Stimulated activated CD4-positive, alpha-beta T cell treated with anti-CD3 and anti-CD28 coated beads, Interleukin-15, amount 100 ng/mL, for 1 hour (primary cell): Measurements from ENCODE around the gene FAM8A1.
A peak's percentile ranks its signal among the peaks of the same experiment; 100 is the strongest.

Experiments
- DNase-seq, 2 donors: peaks; one replicate each; pipeline ENCODE4 v3.0.0-alpha.2; 2020; ENCODE audit warnings: low read depth in 1 of 2, low spot score in 1 of 2

The FAM8A1 gene

GRCh38 chr6:17600527-17601385, 654 bp downstream of the FAM8A1 start:
- DNase-seq = peak in 1 of 2 donors; percentile 24

- DNase-seq = no peak
Measured at GRCh38 chr6:17601386-17601703, 1.2 kb downstream of the FAM8A1 start.

- no peak for DNase-seq
Measured at GRCh38 chr6:17602888-17603287, 2.8 kb downstream of the FAM8A1 start.

GRCh38 chr6:17606606-17607005, 6.5 kb downstream of the FAM8A1 start:
- no peak for DNase-seq

GRCh38 chr6:17610835-17611234, 10.7 kb downstream of the FAM8A1 start:
- no peak for DNase-seq

- DNase-seq = no peak
Measured at GRCh38 chr6:17612048-17612447, 11.9 kb downstream of the FAM8A1 start.

GRCh38 chr6:17615794-17616193, 15.7 kb downstream of the FAM8A1 start:
- DNase-seq = no peak

GRCh38 chr6:17621003-17621402, 20.9 kb downstream of the FAM8A1 start:
- no peak for DNase-seq

GRCh38 chr6:17622144-17622543, 22.0 kb downstream of the FAM8A1 start:
- no peak for DNase-seq

- no peak for DNase-seq
Measured at GRCh38 chr6:17624396-17624795, 24.3 kb downstream of the FAM8A1 start.

- no peak for DNase-seq
Measured at GRCh38 chr6:17628873-17629272, 28.8 kb downstream of the FAM8A1 start.

GRCh38 chr6:17629824-17630510, 29.9 kb downstream of the FAM8A1 start:
- DNase-seq = no peak

GRCh38 chr6:17630511-17631073, 30.5 kb downstream of the FAM8A1 start:
- no peak for DNase-seq

- no peak for DNase-seq
Measured at GRCh38 chr6:17632934-17633333, 32.8 kb downstream of the FAM8A1 start.

GRCh38 chr6:17633465-17634188, 33.5 kb downstream of the FAM8A1 start:
- no peak for DNase-seq

- no peak for DNase-seq
Measured at GRCh38 chr6:17635568-17635967, 35.5 kb downstream of the FAM8A1 start.

- no peak for DNase-seq
Measured at GRCh38 chr6:17638212-17638715, 38.2 kb downstream of the FAM8A1 start.

GRCh38 chr6:17640477-17640917, 40.4 kb downstream of the FAM8A1 start:
- DNase-seq = no peak

GRCh38 chr6:17648745-17649144, 48.6 kb downstream of the FAM8A1 start:
- DNase-seq = no peak

GRCh38 chr6:17650656-17651309, 50.7 kb downstream of the FAM8A1 start:
- no peak for DNase-seq
